Activated naive CD8-positive, alpha-beta T cell (primary cell): ENCODE measurements around the gene ASB3.
"Not testable (repeated sequence)": the region's sequence is repeated elsewhere in the genome, so short reads cannot be mapped to it uniquely, and the experiment has no call there.

Source experiments
- H3K27ac Mint-ChIP-seq: one replicate; pipeline ENCODE4 v1.8.0; 2021; ENCODE audit warnings: mixed read lengths
- H3K27me3 Mint-ChIP-seq: one replicate; pipeline ENCODE4 v1.8.0; 2021; ENCODE audit warnings: mixed read lengths
- H3K36me3 Mint-ChIP-seq: one replicate; pipeline ENCODE4 v1.8.0; 2021; ENCODE audit warnings: mixed read lengths
- H3K4me1 Mint-ChIP-seq: one replicate; pipeline ENCODE4 v1.8.0; 2021; ENCODE audit warnings: low read depth, mixed read lengths
- H3K4me3 Mint-ChIP-seq: one replicate; pipeline ENCODE4 v1.8.0; 2021; ENCODE audit warnings: mild to moderate bottlenecking, mixed read lengths
- H3K9me3 Mint-ChIP-seq: one replicate; pipeline ENCODE4 v1.8.0; 2021; ENCODE audit warnings: low read depth, mixed read lengths

ASB3 gene

DNA sequence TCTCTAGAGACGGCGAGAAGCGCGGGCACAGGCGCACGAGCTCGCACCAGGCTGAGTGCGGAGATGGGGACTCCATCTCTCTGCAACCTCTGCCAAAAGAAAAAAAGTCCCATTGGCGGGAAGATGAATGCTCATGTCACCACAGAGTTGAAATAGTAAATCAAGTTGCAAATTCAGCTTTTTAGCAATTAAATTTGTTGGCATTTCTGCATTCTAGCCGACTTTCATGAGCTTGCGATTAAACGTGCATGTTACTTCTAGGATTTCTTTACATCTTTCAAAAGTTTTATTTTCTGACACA lies 18.6 kb downstream of the ASB3 start:
- Mint-ChIP-seq H3K27me3 (no peaks in the 10 kb centered on the region), H3K9me3 (no peaks in the 10 kb centered on the region), H3K27ac (peak overlapping the region; percentile 99), H3K36me3 (peaks cover 6% of the 10 kb centered on the region), H3K4me1 (peaks cover 37% of the 10 kb centered on the region), H3K4me3 (peak overlapping the region; percentile 96)

DNA sequence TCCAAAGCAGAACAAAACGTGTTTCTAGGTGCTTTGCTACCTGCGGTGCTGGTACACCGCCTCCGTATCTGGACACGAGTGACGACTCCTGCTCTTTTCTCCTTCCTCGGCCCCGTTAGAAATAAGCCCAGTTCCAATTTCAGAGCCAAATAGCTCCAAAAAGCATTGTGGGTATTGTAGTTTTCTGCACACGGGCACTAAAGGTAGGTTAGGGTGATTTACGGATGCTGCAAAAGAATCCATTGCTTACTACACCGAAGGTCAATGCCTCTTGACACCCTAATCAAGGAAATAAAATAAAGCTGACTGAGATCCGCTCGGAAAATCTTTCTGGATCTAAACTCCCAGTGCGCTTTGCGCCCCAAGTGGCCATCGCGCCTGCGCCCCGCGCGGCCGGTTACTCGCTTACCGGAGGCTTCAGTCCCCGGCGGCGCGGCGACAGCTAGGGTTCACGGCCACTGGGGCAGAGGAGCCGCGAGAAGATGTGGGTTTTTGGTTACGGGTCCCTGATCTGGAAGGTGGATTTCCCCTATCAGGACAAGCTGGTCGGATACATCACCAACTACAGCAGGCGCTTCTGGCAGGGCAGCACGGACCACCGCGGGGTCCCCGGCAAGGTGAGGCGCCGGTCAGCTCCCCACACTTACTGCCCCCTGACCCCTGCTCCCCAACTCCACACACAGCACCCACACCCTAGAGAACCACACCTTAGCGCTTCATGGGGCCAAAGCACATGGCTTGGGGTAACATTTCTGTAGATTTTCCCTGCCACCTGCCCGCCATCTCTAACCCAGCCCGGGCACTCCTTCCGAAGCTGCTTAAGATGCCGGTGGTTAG lies 19.1 kb downstream of the ASB3 start, which contains the start of gene CHAC2:
Gene CHAC2, plus strand, starts transcription at position 400 of the 837 bp plus-strand sequence. Its CDS starts 83 bp downstream, at position 483.
- H3K4me1 Mint-ChIP-seq = peaks cover 37% of the 10 kb centered on the region
- peaks cover 6% of the 10 kb centered on the region for H3K36me3 Mint-ChIP-seq

DNA sequence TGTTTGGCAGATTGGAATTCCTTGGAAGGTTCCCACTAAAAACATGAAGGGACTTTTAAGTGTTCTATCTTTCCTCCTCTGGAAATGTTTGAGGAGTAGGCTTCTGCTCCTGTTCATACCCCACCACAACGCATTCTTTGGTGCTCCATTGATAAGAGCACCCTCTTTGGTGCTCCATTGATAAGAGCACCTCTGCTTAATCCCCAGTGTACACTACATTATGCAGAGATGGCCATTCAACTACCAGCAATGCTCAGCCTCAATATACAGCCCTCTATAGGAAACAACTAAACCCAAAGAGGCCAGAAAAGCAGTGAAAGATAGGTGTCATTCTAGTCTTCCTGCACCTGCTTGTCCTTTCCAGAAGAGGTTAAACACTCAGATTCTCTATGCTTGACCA lies 21.0 kb downstream of the ASB3 start:
- Mint-ChIP-seq H3K4me3 (peak overlapping the region; percentile 31), H3K36me3 (peaks cover 5% of the 10 kb centered on the region), H3K27me3 (no peaks in the 10 kb centered on the region), H3K9me3 (no peaks in the 10 kb centered on the region), H3K27ac (peak overlapping the region; percentile 41), H3K4me1 (peaks cover 33% of the 10 kb centered on the region)

More for the DNA sequence above, 19.1 kb downstream of the ASB3 start, which contains the start of gene CHAC2:
- no peaks in the 10 kb centered on the region for H3K27me3 Mint-ChIP-seq
- peak within 1 kb of the TSS; percentile 96 for H3K4me3 Mint-ChIP-seq
- peak within 1 kb of the TSS; percentile 99 for H3K27ac Mint-ChIP-seq
- no peaks in the 10 kb centered on the region for H3K9me3 Mint-ChIP-seq

DNA sequence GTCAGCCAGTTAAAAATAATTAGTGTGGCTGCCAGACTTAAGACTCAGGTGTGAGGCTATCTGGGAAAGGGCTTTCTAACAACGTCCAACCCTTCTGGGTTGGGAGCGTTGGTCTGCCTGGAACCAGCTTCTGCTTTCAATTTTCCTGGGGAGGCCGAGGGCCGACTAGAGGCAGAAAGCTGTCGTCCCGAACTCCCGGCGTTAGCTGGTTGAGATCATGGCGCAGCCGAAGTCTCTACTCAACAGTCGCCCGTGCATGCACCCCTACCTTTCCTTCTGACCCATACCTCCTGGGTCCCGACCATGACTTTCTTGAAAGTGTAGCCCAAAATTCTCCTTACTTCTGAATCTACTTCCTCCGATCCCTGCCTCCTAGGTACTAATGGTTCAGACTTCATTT lies 29.5 kb downstream of the ASB3 start:
- H3K36me3 Mint-ChIP-seq = peaks cover 20% of the 10 kb centered on the region
- not testable (repeated sequence) for H3K27ac Mint-ChIP-seq, H3K4me3 Mint-ChIP-seq

DNA sequence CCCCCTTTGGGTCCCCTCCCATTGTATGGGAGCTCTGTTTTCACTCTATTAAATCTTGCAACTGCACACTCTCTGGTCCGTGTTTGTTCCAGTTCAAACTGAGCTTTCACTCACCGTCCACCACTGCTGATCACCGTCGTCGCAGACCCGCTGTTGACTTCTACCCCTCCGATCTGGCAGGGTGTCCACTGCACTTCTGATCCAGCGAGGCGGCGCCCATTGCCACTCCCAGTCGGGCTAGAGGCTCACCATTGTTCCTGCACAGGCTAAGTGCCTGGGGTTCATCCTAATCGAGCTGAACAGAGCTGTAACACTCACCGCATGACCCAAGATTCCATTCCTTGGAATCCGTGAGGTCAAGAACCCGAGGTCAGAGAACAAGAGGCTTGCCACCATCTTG lies 30.1 kb downstream of the ASB3 start:
- no peak overlapping the region for H3K4me3 Mint-ChIP-seq
- H3K27me3 Mint-ChIP-seq = no peaks in the 10 kb centered on the region
- H3K4me1 Mint-ChIP-seq = peaks cover 6% of the 10 kb centered on the region
- peaks cover 20% of the 10 kb centered on the region for H3K36me3 Mint-ChIP-seq
- H3K9me3 Mint-ChIP-seq = no peaks in the 10 kb centered on the region
- no peak overlapping the region for H3K27ac Mint-ChIP-seq

More for the DNA sequence above, 29.5 kb downstream of the ASB3 start:
- H3K27me3 Mint-ChIP-seq, H3K4me1 Mint-ChIP-seq, H3K9me3 Mint-ChIP-seq: not testable (repeated sequence)

DNA sequence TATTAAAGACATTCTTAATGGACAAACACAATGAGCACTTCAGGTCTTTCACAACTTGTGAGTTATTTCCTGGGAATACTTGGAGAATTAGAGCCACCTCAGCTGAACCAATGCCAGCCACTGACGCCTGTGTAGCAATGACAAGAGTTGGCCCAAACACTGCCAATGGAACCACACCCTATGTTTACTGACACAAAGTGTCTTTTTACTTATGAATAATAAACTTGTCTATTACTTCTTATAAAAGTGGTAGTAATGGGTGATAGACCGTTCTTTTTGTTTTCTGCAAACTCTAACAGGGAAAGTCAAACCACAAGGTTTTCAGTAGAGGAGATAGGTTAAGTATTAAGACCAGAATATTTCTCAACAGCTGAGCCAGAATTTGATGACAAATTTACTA lies 31.6 kb downstream of the ASB3 start:
- no peak overlapping the region for H3K27ac Mint-ChIP-seq
- peaks cover 18% of the 10 kb centered on the region for H3K36me3 Mint-ChIP-seq
- H3K4me1 Mint-ChIP-seq = peaks cover 12% of the 10 kb centered on the region
- H3K27me3 Mint-ChIP-seq = no peaks in the 10 kb centered on the region
- H3K4me3 Mint-ChIP-seq = no peak overlapping the region
- H3K9me3 Mint-ChIP-seq = no peaks in the 10 kb centered on the region

DNA sequence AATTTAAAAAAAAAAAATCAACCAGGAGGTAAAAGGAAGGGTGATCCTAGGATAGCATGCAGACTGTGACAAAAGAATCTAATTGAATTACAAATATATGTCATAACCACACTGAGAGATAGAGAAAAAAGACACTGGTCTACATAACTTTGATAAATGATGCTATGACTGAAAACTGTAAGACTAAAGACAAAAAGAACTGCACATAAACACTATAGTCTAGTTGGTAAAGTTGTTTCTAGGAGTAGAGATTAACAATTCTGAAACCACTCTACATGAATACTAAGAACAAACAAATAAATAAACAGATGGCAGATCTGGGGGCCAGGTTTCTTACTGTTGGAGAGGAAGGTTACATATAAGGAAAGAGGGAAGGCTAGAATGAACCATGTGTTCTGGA lies 33.7 kb downstream of the ASB3 start:
- Mint-ChIP-seq H3K27ac (peak overlapping the region; percentile 13), H3K4me1 (peaks cover 14% of the 10 kb centered on the region), H3K9me3 (no peaks in the 10 kb centered on the region), H3K36me3 (peaks cover 20% of the 10 kb centered on the region), H3K4me3 (no peak overlapping the region), H3K27me3 (no peaks in the 10 kb centered on the region)

DNA sequence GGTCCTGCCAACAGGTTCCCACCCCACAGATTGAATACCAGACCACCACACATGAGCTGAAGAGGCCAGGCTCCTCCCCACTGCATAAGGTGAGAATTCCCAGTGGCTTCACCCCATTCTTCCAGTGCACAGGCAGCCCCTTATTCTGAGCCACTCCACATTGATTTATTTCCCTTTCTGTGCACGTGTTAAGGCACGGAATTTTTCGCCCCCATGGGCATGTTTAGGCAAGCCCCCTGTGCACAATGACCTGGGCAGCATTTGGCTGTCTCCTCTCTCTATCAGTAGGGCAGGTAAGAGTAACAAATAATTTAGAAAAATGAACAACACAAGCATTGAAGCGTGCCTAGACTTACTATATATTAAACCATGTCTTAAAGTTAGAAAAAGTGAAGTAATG lies 34.4 kb downstream of the ASB3 start:
- H3K36me3 Mint-ChIP-seq = peaks cover 20% of the 10 kb centered on the region
- peaks cover 14% of the 10 kb centered on the region for H3K4me1 Mint-ChIP-seq
- peak overlapping the region; percentile 7 for H3K27ac Mint-ChIP-seq

DNA sequence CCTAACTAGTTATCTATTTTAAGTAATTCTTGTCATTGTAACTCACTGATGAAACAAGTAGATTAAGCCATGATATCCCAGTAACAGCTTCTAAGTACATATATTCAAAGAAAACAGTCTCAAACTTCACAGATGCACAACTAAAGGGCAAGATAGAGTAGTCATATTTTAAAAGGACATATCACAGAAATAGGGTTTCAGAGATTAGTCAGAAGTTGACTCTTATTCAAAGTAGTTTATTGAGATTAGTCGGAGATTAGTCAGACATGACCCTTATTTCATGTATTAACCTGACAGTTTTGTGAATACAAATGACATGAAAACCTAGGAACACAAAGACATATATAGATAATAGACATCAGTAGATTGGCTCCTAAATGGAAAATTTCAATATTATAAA lies 35.0 kb downstream of the ASB3 start:
- no peaks in the 10 kb centered on the region for H3K9me3 Mint-ChIP-seq
- peak overlapping the region; percentile 20 for H3K4me3 Mint-ChIP-seq
- no peaks in the 10 kb centered on the region for H3K27me3 Mint-ChIP-seq
- H3K4me1 Mint-ChIP-seq = peaks cover 14% of the 10 kb centered on the region
- H3K27ac Mint-ChIP-seq = peak overlapping the region; percentile 72
- peaks cover 18% of the 10 kb centered on the region for H3K36me3 Mint-ChIP-seq

More for the DNA sequence above, 34.4 kb downstream of the ASB3 start:
- no peaks in the 10 kb centered on the region for H3K27me3 Mint-ChIP-seq
- H3K9me3 Mint-ChIP-seq = no peaks in the 10 kb centered on the region
- H3K4me3 Mint-ChIP-seq = no peak overlapping the region

DNA sequence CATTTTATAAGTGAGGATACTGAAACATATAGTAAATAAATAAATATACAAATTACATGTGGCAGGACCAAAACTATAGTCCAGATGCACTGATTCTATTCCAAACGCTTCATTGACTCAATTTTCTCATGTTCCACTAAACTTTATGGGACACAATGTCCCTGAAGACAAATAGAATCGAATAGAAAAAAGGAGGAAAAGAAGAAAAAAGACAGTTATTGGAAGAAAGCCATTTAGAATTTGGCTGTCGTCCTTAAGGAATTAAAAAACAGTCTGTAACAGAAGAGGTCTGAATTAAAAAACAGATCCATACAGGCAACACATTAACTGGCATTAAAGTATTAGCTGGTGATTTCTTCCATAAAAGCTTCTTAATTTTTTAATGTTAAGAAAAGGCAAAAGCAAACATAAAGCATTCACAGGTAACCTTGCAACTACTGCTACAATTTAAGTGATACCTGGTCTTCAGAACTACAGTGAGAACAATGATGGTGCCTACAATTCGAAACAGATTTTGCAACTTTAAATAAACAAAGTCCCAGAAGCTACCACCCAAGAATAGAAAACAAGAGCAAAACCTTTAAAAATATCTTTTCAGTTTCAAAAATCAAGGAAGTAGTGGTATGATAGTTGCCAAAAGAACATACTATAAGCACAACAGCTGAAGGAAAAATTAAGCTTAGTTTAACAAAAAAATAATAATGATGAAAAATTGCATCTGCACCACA lies 36.5 kb downstream of the ASB3 start:
- H3K4me1 Mint-ChIP-seq = peaks cover 14% of the 10 kb centered on the region
- H3K27ac Mint-ChIP-seq = peak overlapping the region; percentile 54
- H3K27me3 Mint-ChIP-seq = no peaks in the 10 kb centered on the region
- peaks cover 15% of the 10 kb centered on the region for H3K36me3 Mint-ChIP-seq
- no peak overlapping the region for H3K4me3 Mint-ChIP-seq
- H3K9me3 Mint-ChIP-seq = no peaks in the 10 kb centered on the region

DNA sequence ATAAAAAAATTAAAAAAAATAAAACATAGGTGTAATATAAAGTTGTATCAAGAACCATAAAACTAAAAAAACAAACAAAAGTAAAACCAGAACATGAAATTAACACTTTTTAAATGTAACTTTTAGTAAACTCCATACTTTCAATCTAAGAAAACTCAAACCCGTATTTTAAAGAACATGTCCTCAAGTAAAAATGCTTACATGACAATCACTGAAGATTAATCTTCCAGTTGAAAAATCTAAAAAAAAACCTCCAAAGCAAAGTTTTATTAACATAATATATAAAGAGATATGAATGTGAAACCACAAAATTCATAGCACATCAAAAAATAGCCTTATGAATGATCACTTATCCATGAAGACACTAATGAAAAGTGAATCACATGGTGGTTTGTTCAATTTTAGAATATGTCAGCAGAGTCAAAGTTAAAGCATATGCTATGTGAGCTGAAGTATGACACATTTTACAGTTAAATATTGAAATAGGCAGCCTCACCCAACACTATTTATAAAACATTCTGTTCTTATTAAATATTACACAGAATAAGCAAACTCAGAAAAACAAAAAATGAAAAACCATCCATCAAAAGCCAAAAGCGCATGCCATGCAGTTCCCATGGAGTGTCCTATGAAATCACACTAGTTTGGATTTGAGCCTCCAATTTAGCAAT lies 42.2 kb downstream of the ASB3 start:
- Mint-ChIP-seq H3K4me1 (peaks cover 9% of the 10 kb centered on the region), H3K9me3 (no peaks in the 10 kb centered on the region), H3K36me3 (peaks cover 20% of the 10 kb centered on the region), H3K27me3 (no peaks in the 10 kb centered on the region), H3K4me3 (no peak overlapping the region), H3K27ac (no peak overlapping the region)

DNA sequence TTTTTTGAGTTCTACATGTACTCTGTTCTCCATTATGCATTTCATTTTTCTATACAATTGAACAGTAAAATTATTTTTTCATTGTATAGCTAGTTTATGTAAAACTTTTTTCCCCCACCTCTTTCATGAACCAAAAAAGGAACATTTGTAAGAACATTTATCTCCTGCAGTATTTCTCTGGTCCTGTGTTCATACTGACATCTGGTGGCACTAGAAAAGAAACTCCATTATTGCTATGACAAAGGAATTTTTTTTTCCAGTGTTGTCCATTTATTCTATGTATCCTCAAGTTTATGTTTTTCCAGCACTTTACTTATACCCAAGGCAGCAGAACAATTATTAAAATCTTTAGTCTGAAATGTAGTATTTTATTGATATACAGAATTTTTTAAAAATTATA lies 46.6 kb downstream of the ASB3 start:
- H3K9me3 Mint-ChIP-seq = no peaks in the 10 kb centered on the region
- peaks cover 14% of the 10 kb centered on the region for H3K4me1 Mint-ChIP-seq
- no peak overlapping the region for H3K4me3 Mint-ChIP-seq
- H3K36me3 Mint-ChIP-seq = peaks cover 19% of the 10 kb centered on the region
- H3K27me3 Mint-ChIP-seq = no peaks in the 10 kb centered on the region
- H3K27ac Mint-ChIP-seq = no peak overlapping the region

DNA sequence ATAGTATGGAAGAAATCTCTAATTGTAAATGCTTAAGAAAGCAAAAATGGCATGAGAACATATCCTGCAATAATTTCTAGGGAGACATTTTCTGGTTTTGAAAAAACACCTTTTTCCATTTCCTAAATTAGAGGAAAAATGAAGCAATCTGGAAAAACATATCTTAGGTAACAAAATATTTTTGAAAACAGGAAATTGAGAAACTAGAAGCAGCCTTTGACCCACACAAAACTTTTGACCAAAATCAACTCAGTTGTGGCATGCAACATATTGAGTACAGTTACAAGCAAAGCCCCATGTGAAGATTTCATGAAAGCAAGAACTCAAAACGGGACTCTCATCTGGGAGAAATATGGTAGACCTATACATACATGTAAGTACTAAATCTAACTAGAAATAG lies 47.7 kb downstream of the ASB3 start:
- Mint-ChIP-seq H3K27ac (no peak overlapping the region), H3K36me3 (peaks cover 22% of the 10 kb centered on the region)

DNA sequence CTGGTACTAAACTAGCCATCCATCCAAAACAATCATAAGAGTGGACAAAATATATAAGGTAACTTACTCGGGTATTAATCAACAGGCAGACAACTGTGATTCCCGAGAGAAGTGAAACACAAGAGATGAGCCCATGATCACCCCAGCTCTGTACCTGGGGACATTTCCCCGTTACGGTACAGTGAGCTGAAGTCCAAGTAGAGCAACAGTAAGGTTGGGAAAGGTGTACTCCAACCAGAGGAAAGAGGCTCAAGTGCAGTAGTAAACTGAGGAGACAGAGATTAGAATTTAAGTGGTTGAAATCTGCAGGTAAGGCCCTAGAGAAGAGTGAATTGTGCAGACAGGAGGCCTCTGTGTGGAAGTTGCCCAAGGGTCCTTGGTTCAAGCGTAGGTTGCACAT lies 49.7 kb downstream of the ASB3 start:
- Mint-ChIP-seq H3K9me3 (no peaks in the 10 kb centered on the region), H3K4me1 (peaks cover 6% of the 10 kb centered on the region), H3K4me3 (no peak overlapping the region), H3K27me3 (no peaks in the 10 kb centered on the region), H3K27ac (no peak overlapping the region), H3K36me3 (peaks cover 19% of the 10 kb centered on the region)

More for the DNA sequence above, 47.7 kb downstream of the ASB3 start:
- H3K27me3 Mint-ChIP-seq = no peaks in the 10 kb centered on the region
- H3K9me3 Mint-ChIP-seq = no peaks in the 10 kb centered on the region
- H3K4me3 Mint-ChIP-seq = no peak overlapping the region
- peaks cover 14% of the 10 kb centered on the region for H3K4me1 Mint-ChIP-seq

DNA sequence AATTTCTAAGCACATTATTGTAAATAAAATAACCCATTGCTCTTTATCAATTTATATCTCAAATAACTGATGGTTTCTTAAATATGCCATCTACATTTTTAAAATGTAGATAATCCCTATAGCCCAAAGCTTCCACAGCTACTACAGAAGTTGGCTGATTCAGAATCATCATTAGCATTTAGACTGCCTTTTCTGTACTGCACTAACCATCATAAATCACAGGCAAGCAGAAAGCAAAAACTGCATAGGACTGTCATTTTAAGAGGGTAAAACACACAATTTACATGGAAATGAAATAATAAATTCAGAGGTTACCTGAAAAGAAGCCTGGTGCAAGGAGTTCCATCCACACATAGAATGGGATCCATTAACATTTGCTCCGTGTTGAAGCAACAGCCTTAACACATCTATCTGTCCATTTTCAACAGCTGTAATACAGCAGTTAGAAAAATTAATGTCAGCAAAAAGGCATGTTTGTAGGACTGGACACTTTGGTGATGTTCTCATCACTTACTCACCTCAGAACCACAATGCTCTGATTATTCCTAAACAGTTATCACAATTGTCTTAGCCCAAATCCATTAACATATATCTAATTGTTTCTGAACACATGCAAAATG lies 57.5 kb downstream of the ASB3 start:
- no peaks in the 10 kb centered on the region for H3K27me3 Mint-ChIP-seq
- peaks cover 28% of the 10 kb centered on the region for H3K36me3 Mint-ChIP-seq
- no peaks in the 10 kb centered on the region for H3K9me3 Mint-ChIP-seq
- no peak overlapping the region for H3K27ac Mint-ChIP-seq
- H3K4me1 Mint-ChIP-seq = peaks cover 6% of the 10 kb centered on the region
- H3K4me3 Mint-ChIP-seq = no peak overlapping the region
